Hematopoietic multipotent progenitor cell treated with erythropoietin and hydrocortisone succinate and interleukin-3 and kit ligand, for 15 days (in vitro differentiated cells): Measurements from ENCODE around the gene KRTAP10-10.
"Not testable (repeated sequence)": the region's sequence is repeated elsewhere in the genome, so short reads cannot be mapped to it uniquely, and the experiment has no call there.

Experiments
- DNase-seq: peaks from one replicate; pipeline ENCODE4 v3.0.0-alpha.2; 2015; ENCODE audit warnings: low spot score

Gene KRTAP10-10

GRCh38 chr21:44637018-44637850 is at the start of gene KRTAP10-10:
KRTAP10-10 (plus strand) TSS chr21:44637356; CDS start chr21:44637418, 62 bp downstream.
- no peak for DNase-seq

GRCh38 chr21:44589094-44589493 is 48.1 kb upstream of the KRTAP10-10 start:
- no peak for DNase-seq

GRCh38 chr21:44589586-44590305 is 47.4 kb upstream of the KRTAP10-10 start:
- no peak for DNase-seq

GRCh38 chr21:44590311-44590721 is 46.8 kb upstream of the KRTAP10-10 start:
- DNase-seq = no peak

- DNase-seq = not testable (repeated sequence)
Measured at GRCh38 chr21:44590897-44591800, 46.0 kb upstream of the KRTAP10-10 start.

GRCh38 chr21:44591801-44592130 is 45.4 kb upstream of the KRTAP10-10 start:
- DNase-seq = not testable (repeated sequence)

- no peak for DNase-seq
Measured at GRCh38 chr21:44592446-44593311, 44.5 kb upstream of the KRTAP10-10 start, which contains the start of gene KRTAP10-6. KRTAP10-6 (minus strand) TSS chr21:44592505; CDS start chr21:44592484, 21 bp downstream.

GRCh38 chr21:44593598-44594405 is 43.4 kb upstream of the KRTAP10-10 start:
- DNase-seq = peak; percentile 83

- no peak for DNase-seq
Measured at GRCh38 chr21:44594406-44594916, 42.7 kb upstream of the KRTAP10-10 start.

- no peak for DNase-seq
Measured at GRCh38 chr21:44595524-44595923, 41.6 kb upstream of the KRTAP10-10 start.

GRCh38 chr21:44596068-44596725 is 41.0 kb upstream of the KRTAP10-10 start:
- no peak for DNase-seq

- DNase-seq = no peak
Measured at GRCh38 chr21:44598061-44598460, 39.1 kb upstream of the KRTAP10-10 start.

- DNase-seq = no peak
Measured at GRCh38 chr21:44599264-44600029, 37.7 kb upstream of the KRTAP10-10 start.

- DNase-seq = not testable (repeated sequence)
Measured at GRCh38 chr21:44600118-44600978, 36.8 kb upstream of the KRTAP10-10 start, which contains the start of gene KRTAP10-7. KRTAP10-7 (plus strand) TSS chr21:44600597; CDS start chr21:44600622, 25 bp downstream.

GRCh38 chr21:44601091-44601490 is 36.1 kb upstream of the KRTAP10-10 start:
- not testable (repeated sequence) for DNase-seq

- no peak for DNase-seq
Measured at GRCh38 chr21:44601596-44602462, 35.3 kb upstream of the KRTAP10-10 start.

GRCh38 chr21:44602463-44602850 is 34.7 kb upstream of the KRTAP10-10 start:
- no peak for DNase-seq
